Measurements from ENCODE around the gene P2RY8. TPM values are rescaled to one million over a fixed set of nuclear protein-coding genes. Genes with fewer than 3 reads are reported as not detected.

Gene P2RY8
- total and polyA plus RNA-seq, 2 experiments from 2014 or later = not detected

DNA sequence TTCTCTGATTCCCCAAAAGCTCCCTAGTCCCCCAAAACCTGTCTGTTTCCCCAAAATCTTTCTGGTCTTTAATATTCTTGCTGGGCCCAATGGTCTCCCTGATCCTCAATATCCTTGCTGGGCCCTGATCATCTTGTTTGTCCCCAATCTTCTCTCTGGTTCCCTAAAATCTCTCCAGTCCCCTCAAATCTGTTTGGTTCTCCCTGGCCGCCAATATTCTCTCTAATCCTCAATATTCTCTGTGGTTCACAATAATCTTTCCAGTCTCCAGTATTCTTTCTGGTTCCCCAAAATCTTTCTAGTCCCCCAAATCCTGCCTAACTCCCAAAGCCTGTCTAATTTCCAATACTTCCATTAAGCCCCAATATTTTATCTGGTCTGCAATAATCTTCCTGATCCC lies 18.5 kb downstream of the P2RY8 start:
- Histone ChIP-seq H3K4me3 (no peak overlapping the region), H3K4me1 (ENCODE audit: low read depth) (no peaks in the 10 kb centered on the region), H3K36me3 (no peaks in the 10 kb centered on the region), H3K27me3 (no peaks in the 10 kb centered on the region), H3K9me3 (ENCODE audit: low read depth) (no peaks in the 10 kb centered on the region), H3K27ac (no peak overlapping the region)
- no peak for DNase-seq (ENCODE audit: low read depth in 1 of 2, low spot score in 1 of 2)
- TF ChIP-seq, protein P1, sequence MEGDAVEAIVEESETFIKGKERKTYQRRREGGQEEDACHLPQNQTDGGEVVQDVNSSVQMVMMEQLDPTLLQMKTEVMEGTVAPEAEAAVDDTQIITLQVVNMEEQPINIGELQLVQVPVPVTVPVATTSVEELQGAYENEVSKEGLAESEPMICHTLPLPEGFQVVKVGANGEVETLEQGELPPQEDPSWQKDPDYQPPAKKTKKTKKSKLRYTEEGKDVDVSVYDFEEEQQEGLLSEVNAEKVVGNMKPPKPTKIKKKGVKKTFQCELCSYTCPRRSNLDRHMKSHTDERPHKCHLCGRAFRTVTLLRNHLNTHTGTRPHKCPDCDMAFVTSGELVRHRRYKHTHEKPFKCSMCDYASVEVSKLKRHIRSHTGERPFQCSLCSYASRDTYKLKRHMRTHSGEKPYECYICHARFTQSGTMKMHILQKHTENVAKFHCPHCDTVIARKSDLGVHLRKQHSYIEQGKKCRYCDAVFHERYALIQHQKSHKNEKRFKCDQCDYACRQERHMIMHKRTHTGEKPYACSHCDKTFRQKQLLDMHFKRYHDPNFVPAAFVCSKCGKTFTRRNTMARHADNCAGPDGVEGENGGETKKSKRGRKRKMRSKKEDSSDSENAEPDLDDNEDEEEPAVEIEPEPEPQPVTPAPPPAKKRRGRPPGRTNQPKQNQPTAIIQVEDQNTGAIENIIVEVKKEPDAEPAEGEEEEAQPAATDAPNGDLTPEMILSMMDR (IDR thresholded peaks at IDR 0.05; ENCODE audit: low read depth, low read length) = no peak

DNA sequence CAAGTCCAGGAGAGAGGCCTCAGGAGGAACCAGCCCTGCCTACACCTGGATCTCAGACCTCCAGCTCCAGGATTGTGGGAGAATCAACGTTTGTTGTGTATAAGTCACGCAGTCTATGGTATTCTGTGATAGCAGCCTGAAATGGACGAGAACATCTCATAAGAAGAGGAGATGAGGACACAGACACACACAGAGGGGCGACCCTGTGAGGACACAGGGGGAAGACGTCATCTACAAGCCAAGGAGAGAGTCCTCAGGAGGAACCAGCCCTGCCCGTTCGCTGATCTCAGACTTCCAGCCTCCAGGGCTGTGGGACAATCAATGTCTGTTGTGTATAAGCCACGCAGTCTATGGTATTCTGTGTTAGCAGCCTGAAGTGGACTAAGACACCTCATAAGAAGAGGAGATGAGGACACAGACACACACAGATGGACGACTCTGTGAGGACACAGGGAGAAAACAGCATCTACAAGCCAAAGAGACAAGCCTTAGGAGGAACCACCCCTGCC lies 20.3 kb downstream of the P2RY8 start:
- H3K4me1 ChIP-seq (ENCODE audit: low read depth) = no peaks in the 10 kb centered on the region
- TF ChIP-seq, protein P1 (IDR thresholded peaks at IDR 0.05; ENCODE audit: low read depth, low read length) = no peak
- no peak overlapping the region for H3K27ac ChIP-seq
- H3K9me3 ChIP-seq (ENCODE audit: low read depth) = no peaks in the 10 kb centered on the region
- H3K27me3 ChIP-seq = no peaks in the 10 kb centered on the region
- no peaks in the 10 kb centered on the region for H3K36me3 ChIP-seq
- no peak overlapping the region for H3K4me3 ChIP-seq
- DNase-seq (ENCODE audit: low read depth in 1 of 2, low spot score in 1 of 2) = no peak

DNA sequence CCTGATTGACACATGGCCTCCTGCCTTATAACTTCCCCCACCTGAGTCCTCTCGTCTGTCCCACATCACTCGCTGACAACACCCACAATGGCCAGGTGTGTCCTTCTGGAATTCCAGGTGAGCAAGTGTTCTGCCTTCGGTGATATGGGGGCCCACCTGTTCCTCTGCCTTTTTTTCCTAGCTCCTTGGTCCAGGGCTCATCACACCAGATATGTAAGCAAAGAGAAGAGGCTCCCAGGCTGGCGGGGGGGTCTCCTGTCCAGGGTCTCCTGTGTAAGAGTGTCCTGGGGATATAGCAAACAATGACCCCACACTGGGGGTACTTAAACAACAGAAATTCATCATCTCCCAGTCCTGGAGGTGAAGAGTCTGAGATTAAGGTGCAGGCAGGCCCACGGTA lies 25.2 kb downstream of the P2RY8 start:
- DNase-seq (ENCODE audit: low read depth in 1 of 2, low spot score in 1 of 2) = no peak
- TF ChIP-seq, protein P1 (IDR thresholded peaks at IDR 0.05; ENCODE audit: low read depth, low read length) = no peak
- Histone ChIP-seq H3K27me3 (no peaks in the 10 kb centered on the region), H3K4me3 (no peak overlapping the region), H3K9me3 (ENCODE audit: low read depth) (no peaks in the 10 kb centered on the region), H3K36me3 (no peaks in the 10 kb centered on the region), H3K4me1 (ENCODE audit: low read depth) (no peaks in the 10 kb centered on the region), H3K27ac (no peak overlapping the region)

DNA sequence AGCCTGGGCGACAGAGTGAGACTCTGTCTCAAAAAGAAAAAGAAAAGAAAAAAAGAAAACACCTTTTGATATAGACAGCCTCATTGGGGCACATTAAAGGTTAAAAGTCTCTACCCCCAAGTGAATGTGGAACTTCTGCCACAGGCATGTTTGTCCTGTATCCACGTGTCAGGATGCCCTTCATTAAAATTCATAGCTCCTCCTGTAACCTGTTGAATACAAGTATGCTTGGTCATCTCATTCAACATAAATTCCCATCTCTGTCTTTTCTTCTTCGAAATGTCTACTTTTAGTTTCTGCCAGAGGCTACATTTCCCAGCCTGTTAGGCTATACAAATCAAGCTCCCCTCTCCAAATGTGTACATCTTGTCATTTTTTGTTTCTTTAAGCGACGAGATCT lies 25.8 kb downstream of the P2RY8 start:
- Histone ChIP-seq H3K4me3 (no peak overlapping the region), H3K4me1 (ENCODE audit: low read depth) (no peaks in the 10 kb centered on the region), H3K9me3 (ENCODE audit: low read depth) (no peaks in the 10 kb centered on the region), H3K36me3 (no peaks in the 10 kb centered on the region), H3K27me3 (no peaks in the 10 kb centered on the region), H3K27ac (no peak overlapping the region)
- no peak for DNase-seq (ENCODE audit: low read depth in 1 of 2, low spot score in 1 of 2)
- TF ChIP-seq, protein P1 (IDR thresholded peaks at IDR 0.05; ENCODE audit: low read depth, low read length) = no peak

DNA sequence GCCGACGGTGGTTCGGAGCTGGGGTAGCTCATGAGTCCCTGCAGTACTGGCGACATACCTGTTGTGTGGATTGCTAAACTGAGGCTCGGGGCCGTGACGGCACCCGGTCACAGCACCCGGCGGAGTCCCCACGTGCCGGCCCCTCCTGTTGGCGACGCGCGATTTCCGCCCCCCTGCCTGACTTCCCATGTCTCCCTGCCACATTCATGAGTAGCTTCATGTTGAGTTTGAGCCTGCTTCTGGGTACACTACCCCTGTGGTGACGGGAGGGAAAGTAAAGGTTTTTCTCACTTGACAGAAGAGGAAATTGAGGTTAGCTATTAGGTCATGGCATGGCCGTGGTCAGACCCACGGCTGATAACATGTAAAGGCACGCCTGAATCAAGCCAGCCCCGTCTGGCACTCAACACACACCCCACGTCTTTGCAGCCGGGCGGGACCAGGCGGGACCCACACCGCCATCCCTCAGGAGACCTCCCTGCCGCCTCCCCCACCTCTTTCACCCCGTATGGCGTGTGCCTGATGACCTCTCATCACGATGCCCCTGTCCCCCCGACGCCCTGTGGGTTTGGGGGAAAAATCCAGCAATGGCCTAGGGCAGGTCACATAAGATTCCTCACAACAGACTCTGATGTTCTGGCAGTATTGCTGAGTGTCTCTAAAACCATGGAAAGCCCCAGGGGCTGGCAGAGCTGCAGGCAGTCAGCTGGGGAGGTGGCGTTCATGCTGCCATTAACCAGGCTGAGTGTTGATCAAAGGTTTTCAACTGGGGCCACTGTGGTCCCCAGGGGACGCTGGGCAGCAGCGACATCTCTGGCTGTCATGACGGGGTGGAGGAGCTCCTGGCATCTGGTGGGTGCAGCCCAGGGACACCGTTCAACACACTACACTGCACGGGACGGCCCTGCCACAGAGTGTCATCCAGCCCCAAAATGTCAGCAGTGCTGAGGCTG lies 29.2 kb downstream of the P2RY8 start:
- Histone ChIP-seq H3K9me3 (ENCODE audit: low read depth) (no peaks in the 10 kb centered on the region), H3K4me3 (no peak overlapping the region), H3K4me1 (ENCODE audit: low read depth) (no peaks in the 10 kb centered on the region), H3K27me3 (no peaks in the 10 kb centered on the region), H3K36me3 (no peaks in the 10 kb centered on the region), H3K27ac (no peak overlapping the region)
- DNase-seq (ENCODE audit: low read depth in 1 of 2, low spot score in 1 of 2) = no peak
- TF ChIP-seq, protein P1 (IDR thresholded peaks at IDR 0.05; ENCODE audit: low read depth, low read length) = no peak
